ENCODE data around the gene CA4.

GRCh38 chr17:60167065-60167741, 17.4 kb downstream of the CA4 start:
- TF ChIP-seq POLR2AphosphoS5 (IDR thresholded peaks at IDR 0.05) = no peak
- no peak for TF ChIP-seq CTCF (IDR thresholded peaks at IDR 0.05; ENCODE audit: poor library complexity, severe bottlenecking)
- no peak for TF ChIP-seq EZH2 (IDR thresholded peaks at IDR 0.05; ENCODE audit: borderline replicate concordance, insufficient read depth, low read length, poor library complexity, severe bottlenecking)
- TF ChIP-seq RAD21 (conservative IDR thresholded peaks at IDR 0.05) = no peak
- no peak for TF ChIP-seq EP300 (conservative IDR thresholded peaks at IDR 0.05; ENCODE audit: poor library complexity, severe bottlenecking)
- TF ChIP-seq MXI1 (conservative IDR thresholded peaks at IDR 0.05; ENCODE audit: poor library complexity, severe bottlenecking) = no peak
- no peak for TF ChIP-seq TAF1 (IDR thresholded peaks at IDR 0.05; ENCODE audit: low read depth)
- no peak for TF ChIP-seq REST (IDR thresholded peaks at IDR 0.05; ENCODE audit: borderline replicate concordance)
- no peak for TF ChIP-seq SMC3 (conservative IDR thresholded peaks at IDR 0.05; ENCODE audit: poor library complexity)
